HG03457 (cell line): ENCODE measurements around the gene VCY1B.
"Not testable (repeated sequence)": the region's sequence is repeated elsewhere in the genome, so short reads cannot be mapped to it uniquely, and the experiment has no call there.

Source experiments
- ATAC-seq: cut with Tn5 transposase; IDR thresholded peaks from one replicate; pipeline ENCODE4 v1.9.1; 2021; ENCODE audit warnings: moderate number of reproducible peaks; ENCODE audit not compliant: unreplicated experiment

The VCY1B gene

GRCh38 chrY:14055927-14056326 is at the start of gene VCY1B:
TSS of gene VCY1B (plus strand) at chrY:14056227. CDS start at chrY:14056290, 63 bp downstream.
- ATAC-seq = not testable (repeated sequence)

- ATAC-seq = not testable (repeated sequence)
Observed at GRCh38 chrY:14011916-14012315, 44.1 kb upstream of the VCY1B start.

- ATAC-seq = not testable (repeated sequence)
Observed at GRCh38 chrY:14030395-14030794, 25.6 kb upstream of the VCY1B start.

GRCh38 chrY:14085877-14086276 is 29.9 kb downstream of the VCY1B start:
- ATAC-seq = no peak
